K562 (cell line): ENCODE measurements around the gene FAM53C. TPM values are rescaled to one million over a fixed set of nuclear protein-coding genes. Genes with fewer than 3 reads are reported as not detected.

ENCODE experiments used
- ERF ChIP-seq: fragments of 450-650 bp; formaldehyde crosslinking; IDR thresholded peaks from 2 replicates; pipeline ENCODE4 v1.4.0; 2020; ENCODE audit warnings: mild to moderate bottlenecking, mixed read lengths
- KLF16 ChIP-seq: IDR thresholded peaks from 2 replicates; pipeline ENCODE4 v1.6.1; 2016; ENCODE audit warnings: antibody characterized with exemption
- MCM3 ChIP-seq: fragments of 450-650 bp; IDR thresholded peaks from 2 replicates; pipeline ENCODE4 v1.6.1; 2016
- RAD21 ChIP-seq, 2 experiments: fragments of 250-450 bp in 1 of 2; fragments of 450-650 bp in 1 of 2; sonication (Bioruptor Pico) in 1 of 2; formaldehyde crosslinking in 1 of 2; IDR thresholded peaks in 1 of 2; conservative IDR thresholded peaks in 1 of 2; 2 replicates each; pipeline versions ENCODE4 v1.4.0 to v1.8.0; 2020 to 2022; ENCODE audit warnings: mild to moderate bottlenecking in 2 of 2, moderate library complexity in 1 of 2
- RUNX1 ChIP-seq: sonication (generic); IDR thresholded peaks from 2 replicates; pipeline ENCODE4 v1.6.1; 2016; ENCODE audit warnings: antibody characterized with exemption, low read depth
- SIX5 ChIP-seq, 2 experiments: IDR thresholded peaks; 2 replicates each; pipeline ENCODE4 v1.6.1; 2011; ENCODE audit warnings: low read length in 2 of 2, borderline replicate concordance in 1 of 2, low read depth in 1 of 2, mild to moderate bottlenecking in 1 of 2, moderate library complexity in 1 of 2; ENCODE audit not compliant: insufficient read depth in 1 of 2
- SNRNP70 ChIP-seq: fragments of 200-400 bp; formaldehyde crosslinking; optimal IDR thresholded peaks from 2 replicates; pipeline ENCODE3; 2017; ENCODE audit warnings: low read depth, low read length
- TARDBP ChIP-seq: fragments of 450-650 bp; IDR thresholded peaks from 2 replicates; pipeline ENCODE4 v1.6.1; 2016
- TBL1XR1 ChIP-seq, 2 experiments: IDR thresholded peaks; 2 replicates each; pipeline ENCODE4 v1.6.1; 2012; ENCODE audit warnings: improper control_type of control experiment in 2 of 2, low read length in 2 of 2, mild to moderate bottlenecking in 1 of 2
- U2AF2 ChIP-seq: fragments of 200-400 bp; formaldehyde crosslinking; optimal IDR thresholded peaks from 2 replicates; pipeline ENCODE3; 2017; ENCODE audit warnings: low read depth, mild to moderate bottlenecking, low read length
- ZNF165 ChIP-seq: fragments of 250-450 bp; sonication (Bioruptor Pico); IDR thresholded peaks from 2 replicates; pipeline ENCODE4 v1.4.0; 2020; ENCODE audit warnings: borderline replicate concordance
- ZNF41 ChIP-seq: fragments of 250-450 bp; sonication (Bioruptor Pico); conservative IDR thresholded peaks from 2 replicates; pipeline ENCODE4 v1.4.0; 2020; ENCODE audit warnings: mild to moderate bottlenecking
- ZNF584 ChIP-seq: fragments of 200-800 bp; sonication (Bioruptor generic); IDR thresholded peaks from 2 replicates; pipeline ENCODE4 v1.6.1; 2016; ENCODE audit warnings: low read depth, mild to moderate bottlenecking, missing genetic modification characterization, missing compliant biosample characterization
- polyA plus RNA-seq, 8 experiments: library from polyadenylated mRNA; depleted of rRNA in 4 of 8; stranded (reverse) in 5 of 8; unstranded in 3 of 8; fragments of >200 nt; fragmentation: Nextera tagmentation in 2 of 8; fragmentation: Illumina TruSeq in 1 of 8; extraction: Ambion mirVana in 2 of 8; extraction: Trizol in 1 of 8; gene quantifications; 2 replicates each; pipeline versions ENCODE4 v1.2.1 to v1.2.3, GENCODE V29; 2011 to 2014; ENCODE audit warnings: inconsistent platforms in 1 of 8, missing spikeins in 1 of 8
- total RNA-seq, 7 experiments: library from RNA; depleted of rRNA in 6 of 7; stranded (reverse); fragments of >200 nt in 6 of 7; fragmentation: Illumina TruSeq in 2 of 7; extraction: Trizol in 2 of 7; gene quantifications; 2 replicates each; pipeline versions ENCODE4 v1.2.1 to v1.2.3, GENCODE V29; 2011 to 2021; ENCODE audit warnings: low replicate concordance in 1 of 7
- TF ChIP-seq, protein P1 (sequence below): fragments of 250-450 bp; sonication (Bioruptor Pico); IDR thresholded peaks from 2 replicates; pipeline ENCODE4 v1.4.0; 2020
- TF ChIP-seq, protein P2 (sequence below): IDR thresholded peaks from 2 replicates; pipeline ENCODE4 v1.6.1; 2016; ENCODE audit warnings: missing genetic modification characterization, missing compliant biosample characterization
- TF ChIP-seq, protein P3 (sequence below): sonication (generic); formaldehyde crosslinking; IDR thresholded peaks from 2 replicates; pipeline ENCODE4 v1.8.0; 2022; ENCODE audit warnings: mild to moderate bottlenecking, missing genetic modification reagents, borderline replicate concordance
- TF ChIP-seq, protein P4 (sequence below): IDR thresholded peaks from 3 replicates; pipeline ENCODE4 v1.6.1; 2011; ENCODE audit warnings: borderline replicate concordance, mild to moderate bottlenecking; ENCODE audit not compliant: insufficient read length, insufficient read depth

The FAM53C gene
- total and polyA plus RNA-seq, 9 of the 15 experiments (the other 6 are each of a cell fraction or from before 2014, with no cell fraction given): 9.7 to 38.5 (median 25.2) TPM

DNA sequence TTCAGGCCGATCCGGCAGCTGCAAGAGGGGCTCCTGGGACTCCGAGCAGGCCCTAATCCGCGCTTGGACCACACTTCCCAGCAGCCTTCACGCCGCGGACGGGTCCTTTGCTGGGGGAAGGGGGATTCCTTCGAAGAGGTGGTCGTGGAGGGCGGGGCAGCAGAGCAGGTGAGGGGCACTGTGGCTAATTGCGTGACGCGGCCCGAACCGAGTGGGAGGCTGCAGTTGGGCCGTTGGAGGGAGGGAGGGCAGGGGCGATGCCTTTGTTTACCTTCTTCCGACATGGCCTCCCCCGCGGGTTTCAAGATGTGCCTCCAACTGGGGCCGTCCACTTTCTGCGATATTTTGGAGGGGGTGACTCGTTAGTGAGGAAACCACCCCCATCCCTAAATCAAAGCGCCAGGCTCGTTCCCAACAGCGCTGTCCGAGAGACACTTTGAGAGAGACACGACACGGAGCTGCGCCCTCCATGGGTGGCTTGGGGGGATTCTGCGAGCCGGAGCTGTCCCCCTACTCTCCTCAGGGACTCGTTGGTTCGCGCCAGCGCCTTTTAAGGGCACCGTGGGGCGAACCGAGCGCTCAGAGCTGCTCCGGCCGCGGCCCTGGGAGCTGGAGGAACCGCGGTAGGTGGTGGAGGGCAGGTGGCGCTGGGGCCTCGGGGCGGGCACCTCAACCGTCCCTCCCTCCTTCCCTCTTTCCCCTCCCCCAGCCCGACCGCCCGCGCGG, at the start of gene FAM53C (continued):
- TF ChIP-seq, protein P1, sequence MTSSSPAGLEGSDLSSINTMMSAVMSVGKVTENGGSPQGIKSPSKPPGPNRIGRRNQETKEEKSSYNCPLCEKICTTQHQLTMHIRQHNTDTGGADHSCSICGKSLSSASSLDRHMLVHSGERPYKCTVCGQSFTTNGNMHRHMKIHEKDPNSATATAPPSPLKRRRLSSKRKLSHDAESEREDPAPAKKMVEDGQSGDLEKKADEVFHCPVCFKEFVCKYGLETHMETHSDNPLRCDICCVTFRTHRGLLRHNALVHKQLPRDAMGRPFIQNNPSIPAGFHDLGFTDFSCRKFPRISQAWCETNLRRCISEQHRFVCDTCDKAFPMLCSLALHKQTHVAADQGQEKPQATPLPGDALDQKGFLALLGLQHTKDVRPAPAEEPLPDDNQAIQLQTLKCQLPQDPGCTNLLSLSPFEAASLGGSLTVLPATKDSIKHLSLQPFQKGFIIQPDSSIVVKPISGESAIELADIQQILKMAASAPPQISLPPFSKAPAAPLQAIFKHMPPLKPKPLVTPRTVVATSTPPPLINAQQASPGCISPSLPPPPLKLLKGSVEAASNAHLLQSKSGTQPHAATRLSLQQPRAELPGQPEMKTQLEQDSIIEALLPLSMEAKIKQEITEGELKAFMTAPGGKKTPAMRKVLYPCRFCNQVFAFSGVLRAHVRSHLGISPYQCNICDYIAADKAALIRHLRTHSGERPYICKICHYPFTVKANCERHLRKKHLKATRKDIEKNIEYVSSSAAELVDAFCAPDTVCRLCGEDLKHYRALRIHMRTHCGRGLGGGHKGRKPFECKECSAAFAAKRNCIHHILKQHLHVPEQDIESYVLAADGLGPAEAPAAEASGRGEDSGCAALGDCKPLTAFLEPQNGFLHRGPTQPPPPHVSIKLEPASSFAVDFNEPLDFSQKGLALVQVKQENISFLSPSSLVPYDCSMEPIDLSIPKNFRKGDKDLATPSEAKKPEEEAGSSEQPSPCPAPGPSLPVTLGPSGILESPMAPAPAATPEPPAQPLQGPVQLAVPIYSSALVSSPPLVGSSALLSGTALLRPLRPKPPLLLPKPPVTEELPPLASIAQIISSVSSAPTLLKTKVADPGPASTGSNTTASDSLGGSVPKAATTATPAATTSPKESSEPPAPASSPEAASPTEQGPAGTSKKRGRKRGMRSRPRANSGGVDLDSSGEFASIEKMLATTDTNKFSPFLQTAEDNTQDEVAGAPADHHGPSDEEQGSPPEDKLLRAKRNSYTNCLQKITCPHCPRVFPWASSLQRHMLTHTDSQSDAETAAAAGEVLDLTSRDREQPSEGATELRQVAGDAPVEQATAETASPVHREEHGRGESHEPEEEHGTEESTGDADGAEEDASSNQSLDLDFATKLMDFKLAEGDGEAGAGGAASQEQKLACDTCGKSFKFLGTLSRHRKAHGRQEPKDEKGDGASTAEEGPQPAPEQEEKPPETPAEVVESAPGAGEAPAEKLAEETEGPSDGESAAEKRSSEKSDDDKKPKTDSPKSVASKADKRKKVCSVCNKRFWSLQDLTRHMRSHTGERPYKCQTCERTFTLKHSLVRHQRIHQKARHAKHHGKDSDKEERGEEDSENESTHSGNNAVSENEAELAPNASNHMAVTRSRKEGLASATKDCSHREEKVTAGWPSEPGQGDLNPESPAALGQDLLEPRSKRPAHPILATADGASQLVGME: 0 out of 2 replicates have a peak, but pooled peaks have one; percentile 31
- TF ChIP-seq TBL1XR1 (IDR thresholded peaks at IDR 0.05; ENCODE audit: low read length in 2 of 2) (peak in 1 of 2 experiments; percentile 73; a peak in 2 of 4 replicates), MCM3 (no peak), ZNF165 (CRISPR knock-in tag) (no peak), SNRNP70 (no peak), SIX5 (IDR thresholded peaks at IDR 0.05; ENCODE audit: borderline replicate concordance in 1 of 2, insufficient read depth in 1 of 2, low read depth in 1 of 2, low read length in 2 of 2) (peak; percentile 83 to 87), U2AF2 (no peak), TARDBP (peak; percentile 66; the same call in 1 of the 2 replicates), ZNF584 (no peak), KLF16 (no peak), ZNF41 (CRISPR knock-in tag) (no peak), RUNX1 (no peak), ERF (CRISPR knock-in tag) (0 out of 2 replicates have a peak, but pooled peaks have one; percentile 34), RAD21 (CRISPR knock-in tag; conservative IDR thresholded peaks at IDR 0.05 in 1 of 2, IDR thresholded peaks at IDR 0.05 in 1 of 2) (no peak)
- TF ChIP-seq, protein P2, sequence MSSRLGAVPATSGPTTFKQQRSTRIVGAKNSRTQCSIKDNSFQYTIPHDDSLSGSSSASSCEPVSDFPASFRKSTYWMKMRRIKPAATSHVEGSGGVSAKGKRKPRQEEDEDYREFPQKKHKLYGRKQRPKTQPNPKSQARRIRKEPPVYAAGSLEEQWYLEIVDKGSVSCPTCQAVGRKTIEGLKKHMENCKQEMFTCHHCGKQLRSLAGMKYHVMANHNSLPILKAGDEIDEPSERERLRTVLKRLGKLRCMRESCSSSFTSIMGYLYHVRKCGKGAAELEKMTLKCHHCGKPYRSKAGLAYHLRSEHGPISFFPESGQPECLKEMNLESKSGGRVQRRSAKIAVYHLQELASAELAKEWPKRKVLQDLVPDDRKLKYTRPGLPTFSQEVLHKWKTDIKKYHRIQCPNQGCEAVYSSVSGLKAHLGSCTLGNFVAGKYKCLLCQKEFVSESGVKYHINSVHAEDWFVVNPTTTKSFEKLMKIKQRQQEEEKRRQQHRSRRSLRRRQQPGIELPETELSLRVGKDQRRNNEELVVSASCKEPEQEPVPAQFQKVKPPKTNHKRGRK (tag): no peak
- TF ChIP-seq, protein P3, sequence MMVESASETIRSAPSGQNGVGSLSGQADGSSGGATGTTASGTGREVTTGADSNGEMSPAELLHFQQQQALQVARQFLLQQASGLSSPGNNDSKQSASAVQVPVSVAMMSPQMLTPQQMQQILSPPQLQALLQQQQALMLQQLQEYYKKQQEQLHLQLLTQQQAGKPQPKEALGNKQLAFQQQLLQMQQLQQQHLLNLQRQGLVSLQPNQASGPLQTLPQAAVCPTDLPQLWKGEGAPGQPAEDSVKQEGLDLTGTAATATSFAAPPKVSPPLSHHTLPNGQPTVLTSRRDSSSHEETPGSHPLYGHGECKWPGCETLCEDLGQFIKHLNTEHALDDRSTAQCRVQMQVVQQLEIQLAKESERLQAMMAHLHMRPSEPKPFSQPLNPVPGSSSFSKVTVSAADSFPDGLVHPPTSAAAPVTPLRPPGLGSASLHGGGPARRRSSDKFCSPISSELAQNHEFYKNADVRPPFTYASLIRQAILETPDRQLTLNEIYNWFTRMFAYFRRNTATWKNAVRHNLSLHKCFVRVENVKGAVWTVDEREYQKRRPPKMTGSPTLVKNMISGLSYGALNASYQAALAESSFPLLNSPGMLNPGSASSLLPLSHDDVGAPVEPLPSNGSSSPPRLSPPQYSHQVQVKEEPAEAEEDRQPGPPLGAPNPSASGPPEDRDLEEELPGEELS (CRISPR knock-in tag): peak; percentile 76; the same call in 1 of the 2 replicates
- TF ChIP-seq, protein P4, sequence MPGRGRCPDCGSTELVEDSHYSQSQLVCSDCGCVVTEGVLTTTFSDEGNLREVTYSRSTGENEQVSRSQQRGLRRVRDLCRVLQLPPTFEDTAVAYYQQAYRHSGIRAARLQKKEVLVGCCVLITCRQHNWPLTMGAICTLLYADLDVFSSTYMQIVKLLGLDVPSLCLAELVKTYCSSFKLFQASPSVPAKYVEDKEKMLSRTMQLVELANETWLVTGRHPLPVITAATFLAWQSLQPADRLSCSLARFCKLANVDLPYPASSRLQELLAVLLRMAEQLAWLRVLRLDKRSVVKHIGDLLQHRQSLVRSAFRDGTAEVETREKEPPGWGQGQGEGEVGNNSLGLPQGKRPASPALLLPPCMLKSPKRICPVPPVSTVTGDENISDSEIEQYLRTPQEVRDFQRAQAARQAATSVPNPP: no peak
